ENCODE measurements around the gene NRXN3.

Gene NRXN3

DNA sequence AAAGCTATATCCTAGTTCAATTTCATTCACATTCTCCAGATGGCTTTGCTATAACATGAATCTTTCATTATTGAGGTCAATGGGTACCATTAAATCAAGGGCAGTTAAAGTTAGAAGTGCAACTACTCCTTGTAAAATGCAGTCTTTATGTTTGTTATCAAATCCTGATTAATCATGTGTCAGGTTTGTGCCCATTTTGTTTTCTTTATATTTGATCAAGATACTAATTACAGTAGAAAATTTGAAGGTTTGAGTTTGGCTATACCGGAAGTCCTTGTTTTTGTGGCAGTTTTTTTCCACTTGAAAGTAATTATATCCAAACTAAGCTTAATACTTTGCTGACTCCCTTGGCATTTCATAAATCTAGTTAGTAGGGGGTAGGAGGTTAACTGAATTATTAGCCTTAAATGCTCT, 1528.1 kb downstream of the NRXN3 start (continued):
- 0 out of 2 replicates have a peak, but pooled peaks have one; percentile 25 for TF ChIP-seq KLF16 (tag by site-specific recombination; IDR thresholded peaks at IDR 0.05)

DNA sequence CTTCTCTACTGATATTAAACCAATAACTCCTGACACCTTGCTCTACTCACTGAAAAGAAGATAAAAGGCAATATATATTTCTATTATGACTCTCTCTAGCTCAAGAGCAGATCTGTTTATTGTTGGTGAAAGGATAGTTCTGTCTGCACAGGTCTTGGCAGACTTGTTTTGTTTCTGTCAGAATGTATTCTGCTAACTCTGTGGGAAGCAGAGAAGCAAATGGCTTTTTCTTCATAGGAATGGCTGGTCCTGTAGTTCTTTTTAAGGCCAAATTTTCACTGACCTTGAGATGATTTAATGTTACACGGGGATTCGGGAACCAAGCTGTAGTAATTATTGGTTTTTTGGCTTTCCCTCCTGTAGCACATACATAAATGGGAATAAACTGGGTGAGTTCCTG, 1529.0 kb downstream of the NRXN3 start:
- POLR2A ChIA-PET = no interaction called here
- no peak overlapping the region for H3K27ac ChIP-seq (ENCODE audit: extremely low read depth, low read depth, low read length)
- no peaks in the 10 kb centered on the region for H3K36me3 ChIP-seq (ENCODE audit: control insufficient read depth in 2 of 2, insufficient read depth in 1 of 2, low read length in 2 of 2)
- H3K4me3 ChIP-seq (ENCODE audit: low read depth, low read length) = no peak overlapping the region
- CTCF ChIA-PET = no interaction called here
- no peaks in the 10 kb centered on the region; the same call in 1 of the 2 replicates for H3K9me3 ChIP-seq (ENCODE audit: control insufficient read depth, insufficient read depth, low read depth, low read length)
- TF ChIP-seq, protein P1, sequence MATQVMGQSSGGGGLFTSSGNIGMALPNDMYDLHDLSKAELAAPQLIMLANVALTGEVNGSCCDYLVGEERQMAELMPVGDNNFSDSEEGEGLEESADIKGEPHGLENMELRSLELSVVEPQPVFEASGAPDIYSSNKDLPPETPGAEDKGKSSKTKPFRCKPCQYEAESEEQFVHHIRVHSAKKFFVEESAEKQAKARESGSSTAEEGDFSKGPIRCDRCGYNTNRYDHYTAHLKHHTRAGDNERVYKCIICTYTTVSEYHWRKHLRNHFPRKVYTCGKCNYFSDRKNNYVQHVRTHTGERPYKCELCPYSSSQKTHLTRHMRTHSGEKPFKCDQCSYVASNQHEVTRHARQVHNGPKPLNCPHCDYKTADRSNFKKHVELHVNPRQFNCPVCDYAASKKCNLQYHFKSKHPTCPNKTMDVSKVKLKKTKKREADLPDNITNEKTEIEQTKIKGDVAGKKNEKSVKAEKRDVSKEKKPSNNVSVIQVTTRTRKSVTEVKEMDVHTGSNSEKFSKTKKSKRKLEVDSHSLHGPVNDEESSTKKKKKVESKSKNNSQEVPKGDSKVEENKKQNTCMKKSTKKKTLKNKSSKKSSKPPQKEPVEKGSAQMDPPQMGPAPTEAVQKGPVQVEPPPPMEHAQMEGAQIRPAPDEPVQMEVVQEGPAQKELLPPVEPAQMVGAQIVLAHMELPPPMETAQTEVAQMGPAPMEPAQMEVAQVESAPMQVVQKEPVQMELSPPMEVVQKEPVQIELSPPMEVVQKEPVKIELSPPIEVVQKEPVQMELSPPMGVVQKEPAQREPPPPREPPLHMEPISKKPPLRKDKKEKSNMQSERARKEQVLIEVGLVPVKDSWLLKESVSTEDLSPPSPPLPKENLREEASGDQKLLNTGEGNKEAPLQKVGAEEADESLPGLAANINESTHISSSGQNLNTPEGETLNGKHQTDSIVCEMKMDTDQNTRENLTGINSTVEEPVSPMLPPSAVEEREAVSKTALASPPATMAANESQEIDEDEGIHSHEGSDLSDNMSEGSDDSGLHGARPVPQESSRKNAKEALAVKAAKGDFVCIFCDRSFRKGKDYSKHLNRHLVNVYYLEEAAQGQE (tag by site-specific recombination; IDR thresholded peaks at IDR 0.05) = no peak
- no peak for TF ChIP-seq ZNF521 (tag by site-specific recombination; IDR thresholded peaks at IDR 0.05)
- TF ChIP-seq ZNF248 (tag by site-specific recombination; IDR thresholded peaks at IDR 0.05) = no peak
- no peak for TF ChIP-seq ZNF366 (tag by site-specific recombination; conservative IDR thresholded peaks at IDR 0.05)
- no peak for TF ChIP-seq ZNF544 (tag by site-specific recombination; IDR thresholded peaks at IDR 0.05)
- no peak for TF ChIP-seq ZNF580 (tag by site-specific recombination; IDR thresholded peaks at IDR 0.05)
- TF ChIP-seq ZNF549 (tag by site-specific recombination; IDR thresholded peaks at IDR 0.05) = no peak
- TF ChIP-seq ATF2 (tag by site-specific recombination; IDR thresholded peaks at IDR 0.05; ENCODE audit: low read depth) = no peak
- no peak for TF ChIP-seq ZNF140 (tag by site-specific recombination; IDR thresholded peaks at IDR 0.05)
- TF ChIP-seq ZNF274 (IDR thresholded peaks at IDR 0.05; ENCODE audit: low read length) = no peak
- TF ChIP-seq ZNF274 (tag by site-specific recombination; IDR thresholded peaks at IDR 0.05; ENCODE audit: borderline replicate concordance) = no peak
- no peak for TF ChIP-seq ZNF558 (tag by site-specific recombination; IDR thresholded peaks at IDR 0.05)
- TF ChIP-seq ZNF292 (tag by site-specific recombination; IDR thresholded peaks at IDR 0.05; ENCODE audit: borderline replicate concordance, low read depth) = no peak
- no peak for TF ChIP-seq ZNF585B (tag by site-specific recombination; IDR thresholded peaks at IDR 0.05)
- no peak for TF ChIP-seq ZNF785 (tag by site-specific recombination; IDR thresholded peaks at IDR 0.05)
- no peak for TF ChIP-seq ZNF692 (tag by site-specific recombination; IDR thresholded peaks at IDR 0.05)
- TF ChIP-seq ZNF112 (tag by site-specific recombination; IDR thresholded peaks at IDR 0.05) = no peak
- TF ChIP-seq BCL11B (tag by site-specific recombination; IDR thresholded peaks at IDR 0.05; ENCODE audit: low read depth) = no peak
- no peak for TF ChIP-seq ZNF23 (tag by site-specific recombination; IDR thresholded peaks at IDR 0.05; ENCODE audit: borderline replicate concordance)
- TF ChIP-seq, protein P2, sequence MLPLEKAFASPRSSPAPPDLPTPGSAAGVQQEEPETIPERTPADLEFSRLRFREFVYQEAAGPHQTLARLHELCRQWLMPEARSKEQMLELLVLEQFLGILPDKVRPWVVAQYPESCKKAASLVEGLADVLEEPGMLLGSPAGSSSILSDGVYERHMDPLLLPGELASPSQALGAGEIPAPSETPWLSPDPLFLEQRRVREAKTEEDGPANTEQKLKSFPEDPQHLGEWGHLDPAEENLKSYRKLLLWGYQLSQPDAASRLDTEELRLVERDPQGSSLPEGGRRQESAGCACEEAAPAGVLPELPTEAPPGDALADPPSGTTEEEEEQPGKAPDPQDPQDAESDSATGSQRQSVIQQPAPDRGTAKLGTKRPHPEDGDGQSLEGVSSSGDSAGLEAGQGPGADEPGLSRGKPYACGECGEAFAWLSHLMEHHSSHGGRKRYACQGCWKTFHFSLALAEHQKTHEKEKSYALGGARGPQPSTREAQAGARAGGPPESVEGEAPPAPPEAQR (tag by site-specific recombination; IDR thresholded peaks at IDR 0.05) = no peak
- H3K4me1 ChIP-seq (ENCODE audit: control insufficient read depth, insufficient read depth, low read length) = peaks cover 2% of the 10 kb centered on the region; the same call in 1 of the 2 replicates
